ENCODE data around the gene DLG2. TPM values are rescaled to one million over a fixed set of nuclear protein-coding genes. Genes with fewer than 3 reads are reported as not detected.

Gene DLG2
- total RNA-seq, 1 donor: 1.1 TPM

- DNase-seq (ENCODE audit: low read depth in 2 of 3, low spot score in 2 of 3): no peak
Measured at GRCh38 chr11:84250834-84251613, 1376.1 kb downstream of the DLG2 start.

GRCh38 chr11:84249344-84250135 lies 1377.6 kb downstream of the DLG2 start:
- DNase-seq (ENCODE audit: low read depth in 2 of 3, low spot score in 2 of 3): no peak

- DNase-seq (ENCODE audit: low read depth in 2 of 3, low spot score in 2 of 3): no peak
Measured at GRCh38 chr11:84247926-84248325, 1379.2 kb downstream of the DLG2 start.

GRCh38 chr11:84247129-84247528 lies 1380.0 kb downstream of the DLG2 start:
- DNase-seq (ENCODE audit: low read depth in 2 of 3, low spot score in 2 of 3): no peak

GRCh38 chr11:84243629-84244263 lies 1383.4 kb downstream of the DLG2 start:
- DNase-seq (ENCODE audit: low read depth in 2 of 3, low spot score in 2 of 3): no peak

GRCh38 chr11:84241343-84242131 lies 1385.6 kb downstream of the DLG2 start:
- DNase-seq (ENCODE audit: low read depth in 2 of 3, low spot score in 2 of 3): no peak

GRCh38 chr11:84240847-84241246 lies 1386.3 kb downstream of the DLG2 start:
- no peak for DNase-seq (ENCODE audit: low read depth in 2 of 3, low spot score in 2 of 3)

GRCh38 chr11:84236436-84236835 lies 1390.7 kb downstream of the DLG2 start:
- no peak for DNase-seq (ENCODE audit: low read depth in 2 of 3, low spot score in 2 of 3)

- no peak for DNase-seq (ENCODE audit: low read depth in 2 of 3, low spot score in 2 of 3)
Measured at GRCh38 chr11:84234462-84235202, 1392.5 kb downstream of the DLG2 start.

GRCh38 chr11:84234011-84234410 lies 1393.1 kb downstream of the DLG2 start:
- no peak for DNase-seq (ENCODE audit: low read depth in 2 of 3, low spot score in 2 of 3)

- no peak for DNase-seq (ENCODE audit: low read depth in 2 of 3, low spot score in 2 of 3)
Measured at GRCh38 chr11:84232511-84232910, 1394.6 kb downstream of the DLG2 start.

- DNase-seq (ENCODE audit: low read depth in 2 of 3, low spot score in 2 of 3): no peak
Measured at GRCh38 chr11:84230402-84230801, 1396.7 kb downstream of the DLG2 start.

- no peak for DNase-seq (ENCODE audit: low read depth in 2 of 3, low spot score in 2 of 3)
Measured at GRCh38 chr11:84227970-84228665, 1399.0 kb downstream of the DLG2 start.

- DNase-seq (ENCODE audit: low read depth in 2 of 3, low spot score in 2 of 3): no peak
Measured at GRCh38 chr11:84224042-84224441, 1403.1 kb downstream of the DLG2 start.

- DNase-seq (ENCODE audit: low read depth in 2 of 3, low spot score in 2 of 3): no peak
Measured at GRCh38 chr11:84218318-84218717, 1408.8 kb downstream of the DLG2 start.

GRCh38 chr11:84215672-84216071 lies 1411.5 kb downstream of the DLG2 start:
- DNase-seq (ENCODE audit: low read depth in 2 of 3, low spot score in 2 of 3): no peak

- DNase-seq (ENCODE audit: low read depth in 2 of 3, low spot score in 2 of 3): no peak
Measured at GRCh38 chr11:84214557-84214956, 1412.6 kb downstream of the DLG2 start.

- DNase-seq (ENCODE audit: low read depth in 2 of 3, low spot score in 2 of 3): no peak
Measured at GRCh38 chr11:84212468-84213390, 1414.4 kb downstream of the DLG2 start.
